ENCODE results near the gene ACOXL.

DNA sequence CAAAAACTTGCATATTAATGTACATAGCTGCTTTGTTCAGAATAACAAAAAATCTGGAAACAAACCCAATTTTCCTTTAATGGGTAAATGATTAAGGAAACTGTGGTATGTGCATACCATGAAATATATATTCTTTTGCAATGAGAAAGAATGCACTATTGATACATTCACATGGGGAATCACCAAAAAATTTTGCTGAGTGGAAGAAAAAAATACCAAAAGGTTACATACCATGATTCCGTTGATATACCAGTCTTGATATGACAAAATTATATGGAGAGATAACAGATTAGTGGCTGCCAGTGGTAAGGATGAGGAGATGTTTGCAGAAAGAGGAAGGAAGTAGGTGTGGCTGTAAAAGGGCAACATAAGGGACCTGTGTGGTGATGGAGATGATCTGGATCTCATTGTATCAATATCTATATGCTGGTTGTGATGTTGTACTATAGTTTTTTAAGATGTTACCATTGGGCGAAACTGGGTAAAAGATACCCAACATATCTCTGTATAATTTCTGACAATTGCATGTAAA lies 333.8 kb downstream of the ACOXL start:
- TF ChIP-seq, protein P1, sequence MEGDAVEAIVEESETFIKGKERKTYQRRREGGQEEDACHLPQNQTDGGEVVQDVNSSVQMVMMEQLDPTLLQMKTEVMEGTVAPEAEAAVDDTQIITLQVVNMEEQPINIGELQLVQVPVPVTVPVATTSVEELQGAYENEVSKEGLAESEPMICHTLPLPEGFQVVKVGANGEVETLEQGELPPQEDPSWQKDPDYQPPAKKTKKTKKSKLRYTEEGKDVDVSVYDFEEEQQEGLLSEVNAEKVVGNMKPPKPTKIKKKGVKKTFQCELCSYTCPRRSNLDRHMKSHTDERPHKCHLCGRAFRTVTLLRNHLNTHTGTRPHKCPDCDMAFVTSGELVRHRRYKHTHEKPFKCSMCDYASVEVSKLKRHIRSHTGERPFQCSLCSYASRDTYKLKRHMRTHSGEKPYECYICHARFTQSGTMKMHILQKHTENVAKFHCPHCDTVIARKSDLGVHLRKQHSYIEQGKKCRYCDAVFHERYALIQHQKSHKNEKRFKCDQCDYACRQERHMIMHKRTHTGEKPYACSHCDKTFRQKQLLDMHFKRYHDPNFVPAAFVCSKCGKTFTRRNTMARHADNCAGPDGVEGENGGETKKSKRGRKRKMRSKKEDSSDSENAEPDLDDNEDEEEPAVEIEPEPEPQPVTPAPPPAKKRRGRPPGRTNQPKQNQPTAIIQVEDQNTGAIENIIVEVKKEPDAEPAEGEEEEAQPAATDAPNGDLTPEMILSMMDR (IDR thresholded peaks at IDR 0.05), result no peak
- no peak for TF ChIP-seq POLR2A (IDR thresholded peaks at IDR 0.05)

Data from testis (tissue), 2 donors.